Liver (tissue), 3 donors: ENCODE results near the gene SLC14A1.

Experiments
- CTCF ChIP-seq: fragments of 150-350 bp; IDR thresholded peaks from 2 replicates; pipeline ENCODE4 v1.5.1; 2017; ENCODE audit warnings: improper control_type of control experiment, low read depth, low read length; ENCODE audit not compliant: missing input control
- JUND ChIP-seq, 2 donors: IDR thresholded peaks; 2 replicates each; pipeline ENCODE4 v1.6.1; 2016; ENCODE audit warnings: antibody characterized with exemption in 2 of 2
- TAF1 ChIP-seq: conservative IDR thresholded peaks from 2 replicates; pipeline ENCODE4 v1.6.1; 2016; ENCODE audit warnings: antibody characterized with exemption, mild to moderate bottlenecking
- donor health status: healthy.
- donor health status: healthy.

GRCh38 chr18:45745817-45746461 lies 22.0 kb downstream of the SLC14A1 start:
- TF ChIP-seq CTCF = no peak
- no peak for TF ChIP-seq JUND (IDR thresholded peaks at IDR 0.05)
- no peak for TF ChIP-seq TAF1
